CD4-positive, CD25-positive, alpha-beta regulatory T cell (primary cell): ENCODE measurements around the gene HAS3. TPM values are rescaled to one million over a fixed set of nuclear protein-coding genes. Genes with fewer than 3 reads are reported as not detected.
"Not testable (repeated sequence)": the region's sequence is repeated elsewhere in the genome, so short reads cannot be mapped to it uniquely, and the experiment has no call there.

ENCODE experiments used
- ATAC-seq, 2 donors: fragments of 150-1000 bp; cut with Tn5 transposase; one replicate each; pipeline ENCODE4 v1.10.0; 2021; ENCODE audit warnings: low read depth in 2 of 2, moderate number of reproducible peaks in 2 of 2, moderate library complexity in 1 of 2
- DNase-seq, 3 donors: peaks; one replicate each; pipeline versions ENCODE4 v3.0.0 to v3.0.0-alpha.2; 2012 to 2022; ENCODE audit warnings: mixed read lengths in 1 of 3
- H3K27ac ChIP-seq: one replicate; pipeline ENCODE4 v1.7.0; 2013; ENCODE audit warnings: mild to moderate bottlenecking, low read length; ENCODE audit not compliant: insufficient read depth, poor library complexity, severe bottlenecking
- H3K27me3 ChIP-seq: one replicate; pipeline ENCODE4 v1.7.0; 2013; ENCODE audit warnings: low read length; ENCODE audit not compliant: control insufficient read depth, insufficient read depth
- H3K36me3 ChIP-seq: one replicate; pipeline ENCODE4 v1.7.0; 2013; ENCODE audit warnings: mild to moderate bottlenecking, low read length, moderate library complexity; ENCODE audit not compliant: control insufficient read depth, insufficient read depth
- H3K4me1 ChIP-seq: 2 replicates; pipeline ENCODE4 v1.7.0; 2013; ENCODE audit warnings: mild to moderate bottlenecking, low read length; ENCODE audit not compliant: insufficient read depth, control insufficient read depth, poor library complexity, severe bottlenecking
- H3K4me3 ChIP-seq: one replicate; pipeline ENCODE4 v1.7.0; 2013; ENCODE audit warnings: low read depth, mild to moderate bottlenecking, low read length, moderate library complexity
- H3K9me3 ChIP-seq, 2 experiments: 1 replicate in 1 of 2; 2 replicates in 1 of 2; pipeline ENCODE4 v1.7.0; 2013; ENCODE audit warnings: low read length in 2 of 2, mild to moderate bottlenecking in 1 of 2, moderate library complexity in 1 of 2; ENCODE audit not compliant: control insufficient read depth in 2 of 2
- H3K27ac Mint-ChIP-seq, 3 donors: one replicate each; pipeline ENCODE4 v1.8.0; 2020 to 2022; ENCODE audit warnings: mild to moderate bottlenecking in 3 of 3, mixed read lengths in 3 of 3, moderate library complexity in 2 of 3
- H3K27me3 Mint-ChIP-seq: one replicate; pipeline ENCODE4 v1.8.0; 2022; ENCODE audit warnings: mild to moderate bottlenecking, mixed read lengths
- H3K36me3 Mint-ChIP-seq: one replicate; pipeline ENCODE4 v1.8.0; 2020; ENCODE audit warnings: mixed read lengths
- H3K4me1 Mint-ChIP-seq, 4 donors: one replicate each; pipeline ENCODE4 v1.8.0; 2020 to 2022; ENCODE audit warnings: mixed read lengths in 4 of 4, mild to moderate bottlenecking in 1 of 4
- H3K4me3 Mint-ChIP-seq, 4 donors: one replicate each; pipeline ENCODE4 v1.8.0; 2020 to 2022; ENCODE audit warnings: mild to moderate bottlenecking in 4 of 4, mixed read lengths in 4 of 4, moderate library complexity in 3 of 4
- H3K9me3 Mint-ChIP-seq, 7 donors: one replicate each; pipeline ENCODE4 v1.8.0; 2020 to 2022; ENCODE audit warnings: mixed read lengths in 7 of 7, mild to moderate bottlenecking in 3 of 7, moderate library complexity in 2 of 7
- polyA plus RNA-seq, 4 donors: library from polyadenylated mRNA; unstranded; fragments of 300-500 nt; fragmentation: Illumina TruSeq; gene quantifications; one replicate each; pipeline ENCODE4 v1.2.3, GENCODE V29; 2021
- total RNA-seq: library from RNA; stranded (reverse); gene quantifications from one replicate; pipeline ENCODE4 v1.2.3, GENCODE V29; 2022

HAS3 gene
- total and polyA plus RNA-seq, 5 donors from 2014 or later = 0.07 to 3.0 (median 0.23) TPM; not detected in 1

GRCh38 chr16:69131167-69131838 is 25.9 kb downstream of the HAS3 start:
- no peaks in the 10 kb centered on the region for H3K27me3 ChIP-seq
- H3K4me1 ChIP-seq = peaks cover 42% of the 10 kb centered on the region
- H3K27ac ChIP-seq = peak overlapping the region; percentile 86
- Mint-ChIP-seq H3K36me3 (peaks cover 6% of the 10 kb centered on the region), H3K27ac (peak overlapping the region; percentile 93 to 96 (median 96)), H3K9me3 (no peaks in the 10 kb centered on the region), H3K27me3 (no peaks in the 10 kb centered on the region), H3K4me1 (peaks cover 28 to 72% (median 51%) of the 10 kb centered on the region in 4 donors), H3K4me3 (peak overlapping the region; percentile 93 to 99 (median 96))
- no peak for ATAC-seq
- DNase-seq = no peak
- H3K9me3 ChIP-seq = no peaks in the 10 kb centered on the region
- peak overlapping the region; percentile 87 for H3K4me3 ChIP-seq
- H3K36me3 ChIP-seq = peaks cover 4% of the 10 kb centered on the region

DNA sequence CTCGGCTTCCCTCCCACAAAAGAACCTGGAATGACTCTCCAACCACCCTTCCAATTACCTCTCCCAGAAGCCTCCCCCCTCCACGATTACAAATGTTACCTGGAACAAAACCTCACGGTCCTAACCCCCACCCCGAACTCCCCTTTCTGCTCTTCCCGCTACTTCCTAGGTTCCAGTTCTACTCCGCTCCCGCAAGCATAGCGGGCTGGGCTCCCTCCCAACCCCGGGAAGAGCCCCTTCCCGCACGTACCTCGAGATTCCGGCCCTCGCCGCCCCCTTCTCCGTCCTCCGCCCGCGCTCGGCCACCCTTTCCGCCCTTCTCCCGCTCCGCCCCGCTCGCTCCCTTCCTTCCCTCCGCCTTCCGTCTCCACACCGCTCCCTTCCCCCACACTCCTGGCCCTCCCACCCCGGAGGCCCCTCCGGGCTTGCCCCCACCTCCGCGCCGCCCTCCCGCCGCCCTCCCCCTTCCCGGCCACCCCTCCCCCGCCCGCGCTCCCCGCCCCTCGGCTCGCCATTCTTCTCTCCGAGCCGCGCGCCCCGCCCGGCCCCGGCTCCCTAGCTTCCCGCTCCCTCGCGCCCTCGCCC is 26.5 kb downstream of the HAS3 start:
- peaks cover 9% of the 10 kb centered on the region for H3K36me3 ChIP-seq
- Mint-ChIP-seq H3K27ac (peak overlapping the region; percentile 93 to 96 (median 96)), H3K4me3 (peak overlapping the region; percentile 93 to 99 (median 96)), H3K4me1 (peaks cover 28 to 70% (median 48%) of the 10 kb centered on the region in 4 donors), H3K9me3 (no peaks in the 10 kb centered on the region), H3K36me3 (peaks cover 12% of the 10 kb centered on the region), H3K27me3 (no peaks in the 10 kb centered on the region)
- H3K9me3 ChIP-seq = no peaks in the 10 kb centered on the region
- peak overlapping the region; percentile 86 for H3K27ac ChIP-seq
- H3K4me1 ChIP-seq = peaks cover 37% of the 10 kb centered on the region
- ATAC-seq = peak; percentile 52 to 57
- DNase-seq = peak in 2 of 3 donors; percentile 71 to 78
- peak overlapping the region; percentile 87 for H3K4me3 ChIP-seq
- H3K27me3 ChIP-seq = no peaks in the 10 kb centered on the region

DNA sequence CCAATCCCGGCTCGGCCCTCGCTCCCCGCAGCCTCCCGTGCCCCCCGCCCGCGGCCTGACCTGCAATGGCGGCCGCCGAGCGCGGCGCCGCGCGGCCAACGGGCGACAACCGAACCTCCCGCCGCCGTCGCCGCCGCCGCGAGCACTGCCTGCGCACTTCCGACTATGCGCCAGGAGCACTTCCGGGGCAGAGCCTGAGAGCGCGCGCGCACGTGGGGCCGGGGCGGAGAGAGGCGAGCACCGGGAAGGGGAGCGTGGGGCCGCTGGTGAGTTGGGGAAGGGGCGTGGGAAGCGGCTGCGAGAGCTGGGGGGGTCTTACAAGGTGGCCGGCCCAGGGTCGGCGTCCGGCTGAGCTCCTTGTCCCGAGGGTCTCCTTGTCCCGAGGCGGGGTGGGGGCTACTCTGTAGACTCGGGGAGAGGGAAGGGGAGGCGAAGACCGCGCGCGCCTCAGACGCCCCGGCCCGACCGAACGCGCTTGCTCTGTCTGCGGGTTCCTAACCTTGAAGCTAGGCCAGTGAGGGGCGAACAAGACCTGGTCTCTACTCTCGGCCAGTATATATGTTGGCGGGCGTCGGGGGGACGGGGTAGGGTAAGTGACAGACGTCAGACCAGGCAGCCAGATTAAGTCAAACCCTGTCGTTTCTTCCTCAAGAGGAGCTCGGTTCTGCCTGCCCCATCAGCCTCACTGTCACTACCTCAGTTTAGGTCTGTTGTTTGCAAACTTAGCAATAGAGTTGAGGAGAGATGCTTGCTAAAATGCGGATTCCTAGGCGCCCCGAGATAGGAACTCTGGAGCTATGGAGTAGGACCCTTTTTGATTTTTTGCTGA is 27.2 kb downstream of the HAS3 start, which contains the start of the genes CHTF8 and UTP4:
Gene CHTF8, minus strand, starts transcription at position 165 of the 829 bp plus-strand sequence. CDS start 11,130 bp downstream, outside the sequence.
Gene UTP4, plus strand, starts transcription at position 226 of the 829 bp plus-strand sequence. CDS start 811 bp downstream, outside the sequence.
- Histone ChIP-seq H3K9me3 (no peaks in the 10 kb centered on the region), H3K36me3 (peaks cover 16% of the 10 kb centered on the region), H3K4me3 (peak within 1 kb of the TSS; percentile 87), H3K27me3 (no peaks in the 10 kb centered on the region), H3K4me1 (peaks cover 37% of the 10 kb centered on the region), H3K27ac (peak within 1 kb of the TSS; percentile 86)
- peak within 1 kb of the TSS; percentile 93 to 96 (median 96) for H3K27ac Mint-ChIP-seq
- DNase-seq = peak; percentile 83 to 91 (median 88)
- no peaks in the 10 kb centered on the region for H3K27me3 Mint-ChIP-seq
- peaks cover 23 to 65% (median 43%) of the 10 kb centered on the region in 4 donors for H3K4me1 Mint-ChIP-seq
- no peaks in the 10 kb centered on the region for H3K9me3 Mint-ChIP-seq
- peaks cover 14% of the 10 kb centered on the region for H3K36me3 Mint-ChIP-seq
- peak; percentile 92 to 94 for ATAC-seq
- peak within 1 kb of the TSS; percentile 93 to 99 (median 96) for H3K4me3 Mint-ChIP-seq

DNA sequence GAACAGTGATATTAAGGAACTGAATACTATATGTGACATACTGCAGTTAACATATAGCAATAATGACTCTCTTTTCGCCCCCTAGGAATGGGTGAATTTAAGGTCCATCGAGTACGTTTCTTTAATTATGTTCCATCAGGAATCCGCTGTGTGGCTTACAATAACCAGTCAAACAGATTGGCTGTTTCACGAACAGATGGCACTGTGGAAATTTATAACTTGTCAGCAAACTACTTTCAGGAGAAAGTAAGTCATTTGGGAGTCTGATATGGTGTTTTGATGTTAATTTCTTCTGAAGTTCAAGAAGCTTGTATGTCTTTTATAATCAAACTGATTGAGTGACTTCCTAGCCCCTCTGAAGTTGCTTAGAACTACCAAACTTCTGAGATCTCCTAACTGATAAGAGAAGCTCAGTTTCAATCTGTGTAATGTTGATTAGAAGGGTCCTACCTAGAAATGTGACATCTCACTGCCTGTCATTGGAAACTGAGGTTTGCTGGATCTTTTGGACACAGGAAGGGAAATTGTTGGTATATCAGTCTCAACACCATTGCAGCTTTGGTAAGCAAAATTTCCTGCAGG is 28.0 kb downstream of the HAS3 start:
- H3K27me3 ChIP-seq = no peaks in the 10 kb centered on the region
- peak overlapping the region; percentile 93 to 99 (median 96) for H3K4me3 Mint-ChIP-seq
- peaks cover 20% of the 10 kb centered on the region for H3K36me3 ChIP-seq
- peak overlapping the region; percentile 86 for H3K27ac ChIP-seq
- ATAC-seq = no peak
- H3K27me3 Mint-ChIP-seq = no peaks in the 10 kb centered on the region
- peak in 1 of 3 donors; percentile 56 for DNase-seq
- H3K4me1 Mint-ChIP-seq = peaks cover 23 to 58% (median 43%) of the 10 kb centered on the region in 4 donors
- H3K27ac Mint-ChIP-seq = peak overlapping the region; percentile 93 to 96 (median 95)
- no peaks in the 10 kb centered on the region for H3K9me3 Mint-ChIP-seq
- H3K4me3 ChIP-seq = peak overlapping the region; percentile 80
- H3K4me1 ChIP-seq = peaks cover 31% of the 10 kb centered on the region
- no peaks in the 10 kb centered on the region for H3K9me3 ChIP-seq
- H3K36me3 Mint-ChIP-seq = peaks cover 15% of the 10 kb centered on the region

- Mint-ChIP-seq H3K4me3 (no peak overlapping the region), H3K36me3 (peaks cover 45% of the 10 kb centered on the region), H3K27ac (no peak overlapping the region), H3K27me3 (no peaks in the 10 kb centered on the region), H3K9me3 (no peaks in the 10 kb centered on the region), H3K4me1 (peaks cover 7 to 18% (median 15%) of the 10 kb centered on the region in 4 donors)
- H3K4me1 ChIP-seq = peaks cover 6% of the 10 kb centered on the region
- no peak for DNase-seq
- H3K9me3 ChIP-seq = no peaks in the 10 kb centered on the region
- H3K27ac ChIP-seq = no peak overlapping the region
- no peak for ATAC-seq
- H3K36me3 ChIP-seq = peaks cover 57% of the 10 kb centered on the region
- H3K4me3 ChIP-seq = no peak overlapping the region
- H3K27me3 ChIP-seq = no peaks in the 10 kb centered on the region
Measured at GRCh38 chr16:69138608-69139007, 33.2 kb downstream of the HAS3 start.

DNA sequence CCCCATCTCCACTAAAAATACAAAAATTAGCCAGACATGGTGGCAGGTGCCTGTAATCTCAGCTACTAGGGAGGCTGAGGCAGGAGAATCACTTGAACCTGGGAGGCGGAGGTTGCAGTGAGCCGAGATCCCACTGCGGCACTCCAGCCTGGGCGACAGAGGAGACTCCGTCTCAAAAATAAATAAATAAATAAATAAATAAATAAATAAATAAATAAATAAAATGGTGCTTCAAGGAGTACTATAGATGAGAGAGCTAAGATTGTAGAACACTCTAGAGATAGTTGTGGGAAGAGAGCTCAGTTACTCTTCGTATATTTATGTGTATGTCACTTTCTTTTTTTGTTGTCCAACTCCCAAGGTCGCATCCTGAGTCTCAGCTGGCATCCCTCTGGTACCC is 34.0 kb downstream of the HAS3 start:
- not testable (repeated sequence) for H3K4me3 Mint-ChIP-seq, DNase-seq, H3K27me3 ChIP-seq, H3K4me3 ChIP-seq, ATAC-seq, H3K9me3 ChIP-seq, H3K4me1 ChIP-seq, H3K27ac ChIP-seq, H3K27me3 Mint-ChIP-seq, H3K9me3 Mint-ChIP-seq, H3K27ac Mint-ChIP-seq
- peaks cover 62% of the 10 kb centered on the region for H3K36me3 ChIP-seq
- H3K4me1 Mint-ChIP-seq = peaks cover 0 to 11% (median 7%) of the 10 kb centered on the region in 4 donors
- H3K36me3 Mint-ChIP-seq = peaks cover 49% of the 10 kb centered on the region

GRCh38 chr16:69141014-69141413 is 35.6 kb downstream of the HAS3 start:
- peaks cover 50% of the 10 kb centered on the region for H3K36me3 Mint-ChIP-seq
- Histone ChIP-seq H3K27ac (no peak overlapping the region), H3K36me3 (peaks cover 67% of the 10 kb centered on the region), H3K4me3 (no peak overlapping the region), H3K4me1 (no peaks in the 10 kb centered on the region), H3K9me3 (no peaks in the 10 kb centered on the region), H3K27me3 (no peaks in the 10 kb centered on the region)
- no peak overlapping the region for H3K4me3 Mint-ChIP-seq
- no peak overlapping the region for H3K27ac Mint-ChIP-seq
- H3K27me3 Mint-ChIP-seq = no peaks in the 10 kb centered on the region
- DNase-seq (no peak), ATAC-seq (no peak)
- H3K4me1 Mint-ChIP-seq = peaks cover under 1 to 5% (median 3%) of the 10 kb centered on the region in 4 donors
- H3K9me3 Mint-ChIP-seq = no peaks in the 10 kb centered on the region
